IMR-90 (cell line): ENCODE results near the gene MRAP2. TPM values are rescaled to one million over a fixed set of nuclear protein-coding genes. Genes with fewer than 3 reads are reported as not detected.

ENCODE experiments used
- ATAC-seq: fragments of 200-7000 bp; cut with Tn5 transposase; 2 replicates; pipeline ENCODE4 v1.9.1; 2020; ENCODE audit warnings: low read depth, mild to moderate bottlenecking, moderate library complexity
- BruUV-seq: library from RNA; stranded (reverse); fragments of 400-500 nt; replicated peaks from 2 replicates; lab custom pipeline; 2021; lab: Mats Ljungman, UMichigan
- CTCF ChIA-PET: fragments of 300-600 bp; formaldehyde crosslinking; extraction: SDS; loops from one replicate; lab custom pipeline; 2021; ENCODE audit warnings: antibody characterized with exemption; lab: Yijun Ruan, JAX
- POLR2A ChIA-PET: fragments of 300-600 bp; sonication (Branson Sonifier 250); formaldehyde crosslinking; loops from one replicate; lab custom pipeline; 2022; ENCODE audit warnings: antibody characterized with exemption; ENCODE audit not compliant: unreplicated experiment; lab: Charles Lee
- DNase-seq: peaks from one replicate; pipeline ENCODE4 v3.0.0; 2013
- H2AFZ ChIP-seq: replicated peaks from 2 replicates; pipeline ENCODE3; 2013; ENCODE audit warnings: low read length, mild to moderate bottlenecking; ENCODE audit not compliant: poor library complexity
- H2AK5ac ChIP-seq: 2 replicates; pipeline ENCODE4 v1.6.1; 2013; ENCODE audit warnings: low read depth, low read length, inconsistent platforms
- H2AK9ac ChIP-seq: replicated peaks from 2 replicates; pipeline ENCODE3; 2013; ENCODE audit warnings: mild to moderate bottlenecking, low read depth, low read length, moderate library complexity; ENCODE audit not compliant: poor library complexity
- H2BK120ac ChIP-seq: 2 replicates; pipeline ENCODE4 v1.6.1; 2013; ENCODE audit warnings: low read depth, low read length, inconsistent platforms
- H2BK15ac ChIP-seq: 3 replicates; pipeline ENCODE4 v1.6.1; 2013; ENCODE audit warnings: low read depth, low read length, inconsistent platforms
- H2BK20ac ChIP-seq: 2 replicates; pipeline ENCODE4 v1.6.1; 2013; ENCODE audit warnings: low read depth, mild to moderate bottlenecking, inconsistent platforms, low read length, moderate library complexity
- H2BK5ac ChIP-seq: 2 replicates; pipeline ENCODE4 v1.6.1; 2013; ENCODE audit warnings: mild to moderate bottlenecking, low read depth, low read length, inconsistent platforms; ENCODE audit not compliant: poor library complexity, severe bottlenecking
- H3K14ac ChIP-seq: replicated peaks from 2 replicates; pipeline ENCODE4 v1.6.1; 2013; ENCODE audit warnings: low read depth, low read length, inconsistent platforms
- H3K18ac ChIP-seq: 2 replicates; pipeline ENCODE4 v1.6.1; 2013; ENCODE audit warnings: low read depth, low read length, control low read depth
- H3K23ac ChIP-seq: 2 replicates; pipeline ENCODE4 v1.6.1; 2013; ENCODE audit warnings: low read depth, low read length, inconsistent platforms
- H3K27ac ChIP-seq: 2 replicates; pipeline ENCODE4 v1.5.1; 2013; ENCODE audit warnings: mild to moderate bottlenecking, control low read depth, low read length; ENCODE audit not compliant: insufficient read depth
- H3K27me3 ChIP-seq: 2 replicates; pipeline ENCODE4 v1.6.1; 2013; ENCODE audit warnings: low read length; ENCODE audit not compliant: control insufficient read depth, insufficient read depth
- H3K36me3 ChIP-seq: 2 replicates; pipeline ENCODE4 v1.6.1; 2013; ENCODE audit warnings: low read length, mixed read lengths; ENCODE audit not compliant: control insufficient read depth, insufficient read depth
- H3K4ac ChIP-seq: 2 replicates; pipeline ENCODE4 v1.6.1; 2013; ENCODE audit warnings: low read depth, low read length, inconsistent platforms
- H3K4me1 ChIP-seq: 2 replicates; pipeline ENCODE4 v1.6.1; 2013; ENCODE audit warnings: low read length, mixed read lengths; ENCODE audit not compliant: control insufficient read depth, insufficient read depth
- H3K4me2 ChIP-seq: 2 replicates; pipeline ENCODE4 v1.6.1; 2013; ENCODE audit warnings: low read depth, mild to moderate bottlenecking, control low read depth, low read length, moderate library complexity
- H3K4me3 ChIP-seq: 2 replicates; pipeline ENCODE4 v1.5.1; 2013; ENCODE audit warnings: low read depth, mild to moderate bottlenecking, control low read depth, low read length, moderate library complexity; ENCODE audit not compliant: insufficient read depth
- H3K56ac ChIP-seq: 2 replicates; pipeline ENCODE4 v1.6.1; 2013; ENCODE audit warnings: low read length, inconsistent platforms; ENCODE audit not compliant: insufficient read depth; ENCODE audit errors: extremely low read depth
- H3K79me1 ChIP-seq, 2 experiments: 2 replicates each; pipeline ENCODE4 v1.6.1; 2013; ENCODE audit warnings: low read length in 2 of 2, inconsistent platforms in 1 of 2, low read depth in 1 of 2
- H3K9ac ChIP-seq: 2 replicates; pipeline ENCODE4 v1.6.1; 2013; ENCODE audit warnings: low read depth, low read length, control low read depth
- H3K9me1 ChIP-seq: 2 replicates; pipeline ENCODE4 v1.6.1; 2013; ENCODE audit warnings: low read length, inconsistent platforms; ENCODE audit not compliant: insufficient read depth
- H3K9me3 ChIP-seq: 2 replicates; pipeline ENCODE4 v1.6.1; 2013; ENCODE audit warnings: low read length; ENCODE audit not compliant: control insufficient read depth, insufficient read depth
- H4K20me1 ChIP-seq: 2 replicates; pipeline ENCODE4 v1.6.1; 2013; ENCODE audit warnings: low read length, inconsistent platforms; ENCODE audit not compliant: insufficient read depth
- H4K5ac ChIP-seq: 2 replicates; pipeline ENCODE4 v1.6.1; 2013; ENCODE audit warnings: mild to moderate bottlenecking, low read depth, low read length, control low read depth
- H4K8ac ChIP-seq, 2 experiments: 2 replicates each; pipeline ENCODE4 v1.6.1; 2013; ENCODE audit warnings: low read depth in 2 of 2, low read length in 2 of 2, control low read depth in 1 of 2, inconsistent platforms in 1 of 2
- H4K91ac ChIP-seq: 2 replicates; pipeline ENCODE4 v1.6.1; 2013; ENCODE audit warnings: low read depth, low read length, inconsistent platforms; ENCODE audit not compliant: insufficient read depth
- MXI1 ChIP-seq: IDR thresholded peaks from 2 replicates; pipeline ENCODE4 v1.6.1; 2012; ENCODE audit warnings: low read depth, mild to moderate bottlenecking, low read length, moderate library complexity, borderline replicate concordance
- WGBS, 2 experiments: methylation state at CpG; one replicate each; pipeline versions ENCODE4 v1.1.5 to v1.1.7; 2013; ENCODE audit warnings: missing lambda C conversion rate in 2 of 2; ENCODE audit not compliant: insufficient read length in 1 of 2; ENCODE audit errors: extremely low coverage in 2 of 2; 5-methylcytosine and 5-hydroxymethylcytosine counted together
- dilution Hi-C: fragments of 300-500 bp; cut with HindIII; formaldehyde crosslinking; loops from one replicate; pipeline ENCODE4 v1.14.3; 2018; ENCODE audit warnings: low sequenced_read_pairs; ENCODE audit not compliant: unreplicated experiment
- in situ Hi-C: fragments of 300-500 bp; cut with MboI; formaldehyde crosslinking; loops from 3 replicates; pipeline ENCODE4 v1.14.3; 2019; ENCODE audit warnings: low sequenced_read_pairs, inconsistent platforms, mixed read lengths
- intact Hi-C: fragments of 100-400 bp; cut with micrococcal nuclease; formaldehyde crosslinking; loops from 2 replicates; pipeline ENCODE4 v1.10.0; 2022
- polyA plus RNA-seq, 3 experiments: library from polyadenylated mRNA; depleted of rRNA; stranded (reverse); fragments of >200 nt; gene quantifications; 2 replicates each; pipeline ENCODE4 v1.2.3, GENCODE V29; 2012; ENCODE audit warnings: low replicate concordance in 1 of 3
- total RNA-seq: library from RNA; depleted of rRNA; stranded (reverse); fragments of >200 nt; gene quantifications from 2 replicates; pipeline ENCODE4 v1.2.3, GENCODE V29; 2012

Gene MRAP2
- total and polyA plus RNA-seq, 2 of the 4 experiments (the other 2 are of a cell fraction) = 0.03 TPM; not detected in 1

DNA sequence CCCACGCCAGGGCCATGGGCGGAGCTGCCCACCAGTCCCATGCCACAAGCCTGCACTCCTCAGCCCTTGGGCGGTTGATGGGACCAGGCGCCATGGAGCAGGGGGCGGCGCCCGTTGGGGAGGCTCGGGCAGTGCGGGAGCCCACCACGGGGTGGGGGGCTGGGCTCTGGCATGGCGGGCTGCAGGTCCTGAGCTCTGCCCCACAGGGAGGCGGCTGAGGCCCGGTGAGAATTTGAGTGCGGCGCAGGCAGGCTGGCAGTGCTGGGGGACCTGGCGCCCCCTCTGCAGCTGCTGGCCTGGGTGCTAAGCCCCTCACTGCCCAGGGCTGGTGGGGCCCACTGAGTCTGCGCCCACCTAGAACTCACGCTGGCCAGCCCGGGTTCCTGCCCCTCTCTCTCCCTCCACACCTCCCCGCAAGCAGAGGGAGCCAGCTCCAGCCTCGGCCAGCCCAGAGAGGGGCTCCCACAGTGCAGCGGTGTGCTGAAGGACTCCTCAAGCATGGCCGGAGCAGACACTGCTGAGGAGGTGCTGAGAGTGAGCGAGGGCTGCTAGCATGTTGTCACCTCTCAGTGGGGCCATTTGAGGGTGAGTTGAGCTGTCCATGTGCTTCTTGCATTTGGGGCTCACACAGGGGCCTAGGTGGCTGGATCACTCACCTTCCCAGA lies 4.0 kb downstream of the MRAP2 start:
- ATAC-seq (no peak), DNase-seq (no peak)
- WGBS, 2 experiments = 74% methylated on average over 5 of the region's 24 CpGs; no CpG with 5 or more reads in 1 of the 2 experiments
- no peak overlapping the region for H2AK5ac ChIP-seq
- H2BK15ac ChIP-seq = no peak overlapping the region
- H3K4me2 ChIP-seq = no peak overlapping the region
- no peak overlapping the region for H3K23ac ChIP-seq
- H3K4ac ChIP-seq = no peak overlapping the region
- H2AK9ac ChIP-seq = peak overlapping the region; percentile 42
- H2BK20ac ChIP-seq = no peak overlapping the region
- no peak overlapping the region for H4K5ac ChIP-seq
- no peak overlapping the region for H4K8ac ChIP-seq
- H3K18ac ChIP-seq = no peak overlapping the region
- H3K27ac ChIP-seq = no peak overlapping the region
- TF ChIP-seq MXI1 = no peak
- no TSS peak for BruUV-seq
- H3K79me1 ChIP-seq = no peaks in the 10 kb centered on the region
- intact Hi-C loops (no loop called here), dilution Hi-C loops (no loop called here), in situ Hi-C loops (no loop called here)
- H3K27me3 ChIP-seq = peaks cover 24% of the 10 kb centered on the region
- CTCF ChIA-PET = no interaction called here
- H2BK5ac ChIP-seq = no peak overlapping the region
- H2BK120ac ChIP-seq = no peak overlapping the region
- no peak overlapping the region for H3K4me3 ChIP-seq
- no peak overlapping the region for H4K91ac ChIP-seq
- no peak overlapping the region for H2AFZ ChIP-seq
- H3K56ac ChIP-seq = no peak overlapping the region
- POLR2A ChIA-PET = no interaction called here
- no peak overlapping the region for H3K14ac ChIP-seq
- no peaks in the 10 kb centered on the region for H3K4me1 ChIP-seq
- H3K9me3 ChIP-seq = no peaks in the 10 kb centered on the region
- H3K9me1 ChIP-seq = no peaks in the 10 kb centered on the region
- no peak overlapping the region for H3K9ac ChIP-seq
- H3K36me3 ChIP-seq = no peaks in the 10 kb centered on the region
- no peaks in the 10 kb centered on the region for H4K20me1 ChIP-seq
